SK-N-DZ (cell line): Measurements from ENCODE around the gene NBPF15.

ENCODE experiments used
- small RNA-seq, 2 experiments: library from RNA; depleted of rRNA; stranded (forward); fragments of <200 nt; gene quantifications; one replicate each; pipeline ENCODE3, GENCODE V24; 2014

The NBPF15 gene

Small RNAs within 50 kb of the gene (small RNA-seq; reads per million reads assigned to genes)
- gene AC246785.4 (0 reads per million in 2 experiments), gene RNVU1-15 (25.7 to 599 reads per million in 2 experiments)
